HEK293 (cell line): ENCODE data around the gene SERGEF.

Experiments
- CTCF ChIA-PET: fragments of 350-600 bp; formaldehyde crosslinking; extraction: SDS; loops from one replicate; lab custom pipeline; 2021; ENCODE audit warnings: antibody characterized with exemption; lab: Yijun Ruan, JAX
- POLR2A ChIA-PET: fragments of 300-600 bp; formaldehyde crosslinking; extraction: SDS; loops from one replicate; lab custom pipeline; 2020; ENCODE audit warnings: antibody characterized with exemption, inconsistent platforms; lab: Yijun Ruan, JAX
- H3K27ac ChIP-seq: fragments of 200-500 bp; sonication (Bioruptor generic); 2 replicates; pipeline ENCODE4 v1.5.1; 2014; ENCODE audit warnings: low read depth, low read length, control low read depth, inconsistent platforms; ENCODE audit errors: extremely low read depth
- H3K36me3 ChIP-seq, 2 experiments: fragments of 200-500 bp in 1 of 2; sonication (Bioruptor generic) in 1 of 2; 1 replicate in 1 of 2; 2 replicates in 1 of 2; pipeline ENCODE4 v1.5.1; 2014 to 2017; ENCODE audit warnings: inconsistent platforms in 2 of 2, low read length in 2 of 2; ENCODE audit not compliant: control insufficient read depth in 2 of 2, insufficient read depth in 1 of 2
- H3K4me1 ChIP-seq: fragments of 200-500 bp; sonication (Bioruptor generic); 2 replicates; pipeline ENCODE4 v1.5.1; 2014; ENCODE audit warnings: mild to moderate bottlenecking, low read length, inconsistent platforms; ENCODE audit not compliant: control insufficient read depth, insufficient read depth
- H3K4me3 ChIP-seq: 2 replicates; pipeline ENCODE4 v1.5.1; 2011; ENCODE audit warnings: low read depth, mild to moderate bottlenecking, control low read depth, low read length, moderate library complexity
- H3K9me3 ChIP-seq: fragments of 200-500 bp; sonication (Bioruptor generic); 2 replicates; pipeline ENCODE4 v1.5.1; 2014; ENCODE audit warnings: low read depth, low read length, inconsistent platforms; ENCODE audit not compliant: control insufficient read depth, insufficient read depth
- AEBP2 ChIP-seq: fragments of 450-650 bp; formaldehyde crosslinking; IDR thresholded peaks from 2 replicates; pipeline ENCODE4 v1.5.1; 2016; ENCODE audit warnings: missing biosample characterization, missing genetic modification characterization, borderline replicate concordance
- GFI1B ChIP-seq: fragments of 450-650 bp; formaldehyde crosslinking; IDR thresholded peaks from 2 replicates; pipeline ENCODE4 v1.5.1; 2016; ENCODE audit warnings: missing biosample characterization, missing genetic modification characterization
- GLI2 ChIP-seq: fragments of 450-650 bp; formaldehyde crosslinking; IDR thresholded peaks from 2 replicates; pipeline ENCODE4; 2017; ENCODE audit warnings: missing biosample characterization, missing genetic modification characterization, low read depth, borderline replicate concordance
- KLF8 ChIP-seq: fragments of 450-650 bp; formaldehyde crosslinking; IDR thresholded peaks from 2 replicates; pipeline ENCODE4 v1.5.1; 2016; ENCODE audit warnings: missing biosample characterization, missing genetic modification characterization
- OSR2 ChIP-seq: fragments of 450-650 bp; formaldehyde crosslinking; IDR thresholded peaks from 2 replicates; pipeline ENCODE4 v1.5.1; 2016; ENCODE audit warnings: missing biosample characterization, missing genetic modification characterization
- SP2 ChIP-seq: fragments of 450-650 bp; formaldehyde crosslinking; IDR thresholded peaks from 2 replicates; pipeline ENCODE4 v1.5.1; 2016; ENCODE audit warnings: missing biosample characterization, missing genetic modification characterization
- YY2 ChIP-seq: fragments of 450-650 bp; formaldehyde crosslinking; IDR thresholded peaks from 2 replicates; pipeline ENCODE4 v1.5.1; 2016; ENCODE audit warnings: missing biosample characterization, missing genetic modification characterization
- ZFHX2 ChIP-seq: fragments of 450-650 bp; formaldehyde crosslinking; conservative IDR thresholded peaks from 2 replicates; pipeline ENCODE4 v1.5.1; 2016; ENCODE audit warnings: missing biosample characterization, missing genetic modification characterization
- ZNF138 ChIP-seq: fragments of 450-650 bp; formaldehyde crosslinking; IDR thresholded peaks from 2 replicates; pipeline ENCODE4 v1.5.1; 2016; ENCODE audit warnings: missing biosample characterization, missing genetic modification characterization, borderline replicate concordance
- ZNF18 ChIP-seq: fragments of 450-650 bp; formaldehyde crosslinking; IDR thresholded peaks from 2 replicates; pipeline ENCODE4 v1.5.1; 2016; ENCODE audit warnings: missing biosample characterization, missing genetic modification characterization
- ZNF37A ChIP-seq: fragments of 450-650 bp; IDR thresholded peaks from 2 replicates; pipeline ENCODE4 v1.5.1; 2018; ENCODE audit warnings: missing biosample characterization, missing genetic modification characterization
- ZNF529 ChIP-seq: fragments of 450-650 bp; formaldehyde crosslinking; IDR thresholded peaks from 2 replicates; pipeline ENCODE4 v1.5.1; 2017; ENCODE audit warnings: missing genetic modification characterization, missing biosample characterization; ENCODE audit not compliant: insufficient replicate concordance
- ZNF530 ChIP-seq: fragments of 450-650 bp; formaldehyde crosslinking; IDR thresholded peaks from 2 replicates; pipeline ENCODE4 v1.5.1; 2016; ENCODE audit warnings: low read depth, missing biosample characterization, missing genetic modification characterization
- ZNF600 ChIP-seq: fragments of 450-650 bp; formaldehyde crosslinking; IDR thresholded peaks from 2 replicates; pipeline ENCODE4 v1.5.1; 2016; ENCODE audit warnings: missing biosample characterization, missing genetic modification characterization
- ZNF701 ChIP-seq: fragments of 450-650 bp; formaldehyde crosslinking; IDR thresholded peaks from 2 replicates; pipeline ENCODE4 v1.5.1; 2016; ENCODE audit warnings: missing biosample characterization, missing genetic modification characterization
- ZNF707 ChIP-seq: fragments of 450-650 bp; formaldehyde crosslinking; IDR thresholded peaks from 2 replicates; pipeline ENCODE4 v1.5.1; 2016; ENCODE audit warnings: missing biosample characterization, missing genetic modification characterization
- ZNF785 ChIP-seq: fragments of 450-650 bp; formaldehyde crosslinking; IDR thresholded peaks from 2 replicates; pipeline ENCODE4 v1.5.1; 2016; ENCODE audit warnings: missing biosample characterization, missing genetic modification characterization
- ZNF791 ChIP-seq: fragments of 450-650 bp; formaldehyde crosslinking; IDR thresholded peaks from 2 replicates; pipeline ENCODE4 v1.5.1; 2016; ENCODE audit warnings: missing biosample characterization, missing genetic modification characterization
- ZNF830 ChIP-seq: fragments of 450-650 bp; IDR thresholded peaks from 2 replicates; pipeline ENCODE4 v1.5.0; 2018; ENCODE audit warnings: missing biosample characterization, missing genetic modification characterization, low read depth, mild to moderate bottlenecking, moderate library complexity
- TF ChIP-seq, protein P1 (sequence below): fragments of 450-650 bp; formaldehyde crosslinking; IDR thresholded peaks from 2 replicates; pipeline ENCODE4 v1.5.1; 2016; ENCODE audit warnings: missing biosample characterization, missing genetic modification characterization
- TF ChIP-seq, protein P2 (sequence below): fragments of 450-650 bp; formaldehyde crosslinking; conservative IDR thresholded peaks from 2 replicates; pipeline ENCODE4 v1.5.1; 2016; ENCODE audit warnings: low read depth, missing biosample characterization, missing genetic modification characterization

The SERGEF gene

DNA sequence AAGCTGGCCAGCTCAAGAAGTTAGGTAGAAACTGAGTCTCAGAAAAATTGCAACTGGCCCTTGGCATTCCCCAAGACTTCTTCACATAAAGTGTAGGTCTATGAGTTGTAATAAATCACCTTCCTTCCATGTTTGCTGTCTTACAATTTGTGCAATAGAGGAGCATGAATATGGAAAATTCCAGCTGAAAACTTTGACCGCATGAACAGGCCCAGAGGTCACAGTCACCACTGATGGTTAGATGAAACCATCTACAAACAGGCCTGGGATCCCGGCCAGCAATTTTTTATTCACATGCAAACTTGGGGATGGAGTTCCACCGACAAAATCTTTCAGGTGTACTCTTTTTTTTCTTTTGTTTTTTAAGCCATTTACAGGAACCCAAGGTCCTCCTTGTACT, 88.1 kb downstream of the SERGEF start (continued):
- TF ChIP-seq AEBP2 (tag by site-specific recombination) (no peak), ZNF529 (tag by site-specific recombination) (no peak), ZNF707 (no peak), ZNF830 (tag by site-specific recombination) (no peak), KLF8 (tag by site-specific recombination) (no peak), GLI2 (tag by site-specific recombination) (no peak), ZNF18 (tag by site-specific recombination) (no peak), OSR2 (no peak)
- TF ChIP-seq, protein P1, sequence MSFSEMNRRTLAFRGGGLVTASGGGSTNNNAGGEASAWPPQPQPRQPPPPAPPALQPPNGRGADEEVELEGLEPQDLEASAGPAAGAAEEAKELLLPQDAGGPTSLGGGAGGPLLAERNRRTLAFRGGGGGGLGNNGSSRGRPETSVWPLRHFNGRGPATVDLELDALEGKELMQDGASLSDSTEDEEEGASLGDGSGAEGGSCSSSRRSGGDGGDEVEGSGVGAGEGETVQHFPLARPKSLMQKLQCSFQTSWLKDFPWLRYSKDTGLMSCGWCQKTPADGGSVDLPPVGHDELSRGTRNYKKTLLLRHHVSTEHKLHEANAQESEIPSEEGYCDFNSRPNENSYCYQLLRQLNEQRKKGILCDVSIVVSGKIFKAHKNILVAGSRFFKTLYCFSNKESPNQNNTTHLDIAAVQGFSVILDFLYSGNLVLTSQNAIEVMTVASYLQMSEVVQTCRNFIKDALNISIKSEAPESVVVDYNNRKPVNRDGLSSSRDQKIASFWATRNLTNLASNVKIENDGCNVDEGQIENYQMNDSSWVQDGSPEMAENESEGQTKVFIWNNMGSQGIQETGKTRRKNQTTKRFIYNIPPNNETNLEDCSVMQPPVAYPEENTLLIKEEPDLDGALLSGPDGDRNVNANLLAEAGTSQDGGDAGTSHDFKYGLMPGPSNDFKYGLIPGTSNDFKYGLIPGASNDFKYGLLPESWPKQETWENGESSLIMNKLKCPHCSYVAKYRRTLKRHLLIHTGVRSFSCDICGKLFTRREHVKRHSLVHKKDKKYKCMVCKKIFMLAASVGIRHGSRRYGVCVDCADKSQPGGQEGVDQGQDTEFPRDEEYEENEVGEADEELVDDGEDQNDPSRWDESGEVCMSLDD (tag by site-specific recombination) = no peak
- TF ChIP-seq, protein P2, sequence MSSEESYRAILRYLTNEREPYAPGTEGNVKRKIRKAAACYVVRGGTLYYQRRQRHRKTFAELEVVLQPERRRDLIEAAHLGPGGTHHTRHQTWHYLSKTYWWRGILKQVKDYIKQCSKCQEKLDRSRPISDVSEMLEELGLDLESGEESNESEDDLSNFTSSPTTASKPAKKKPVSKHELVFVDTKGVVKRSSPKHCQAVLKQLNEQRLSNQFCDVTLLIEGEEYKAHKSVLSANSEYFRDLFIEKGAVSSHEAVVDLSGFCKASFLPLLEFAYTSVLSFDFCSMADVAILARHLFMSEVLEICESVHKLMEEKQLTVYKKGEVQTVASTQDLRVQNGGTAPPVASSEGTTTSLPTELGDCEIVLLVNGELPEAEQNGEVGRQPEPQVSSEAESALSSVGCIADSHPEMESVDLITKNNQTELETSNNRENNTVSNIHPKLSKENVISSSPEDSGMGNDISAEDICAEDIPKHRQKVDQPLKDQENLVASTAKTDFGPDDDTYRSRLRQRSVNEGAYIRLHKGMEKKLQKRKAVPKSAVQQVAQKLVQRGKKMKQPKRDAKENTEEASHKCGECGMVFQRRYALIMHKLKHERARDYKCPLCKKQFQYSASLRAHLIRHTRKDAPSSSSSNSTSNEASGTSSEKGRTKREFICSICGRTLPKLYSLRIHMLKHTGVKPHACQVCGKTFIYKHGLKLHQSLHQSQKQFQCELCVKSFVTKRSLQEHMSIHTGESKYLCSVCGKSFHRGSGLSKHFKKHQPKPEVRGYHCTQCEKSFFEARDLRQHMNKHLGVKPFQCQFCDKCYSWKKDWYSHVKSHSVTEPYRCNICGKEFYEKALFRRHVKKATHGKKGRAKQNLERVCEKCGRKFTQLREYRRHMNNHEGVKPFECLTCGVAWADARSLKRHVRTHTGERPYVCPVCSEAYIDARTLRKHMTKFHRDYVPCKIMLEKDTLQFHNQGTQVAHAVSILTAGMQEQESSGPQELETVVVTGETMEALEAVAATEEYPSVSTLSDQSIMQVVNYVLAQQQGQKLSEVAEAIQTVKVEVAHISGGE (tag by site-specific recombination) = no peak
- TF ChIP-seq, all 188 proteins: peak for 0

DNA sequence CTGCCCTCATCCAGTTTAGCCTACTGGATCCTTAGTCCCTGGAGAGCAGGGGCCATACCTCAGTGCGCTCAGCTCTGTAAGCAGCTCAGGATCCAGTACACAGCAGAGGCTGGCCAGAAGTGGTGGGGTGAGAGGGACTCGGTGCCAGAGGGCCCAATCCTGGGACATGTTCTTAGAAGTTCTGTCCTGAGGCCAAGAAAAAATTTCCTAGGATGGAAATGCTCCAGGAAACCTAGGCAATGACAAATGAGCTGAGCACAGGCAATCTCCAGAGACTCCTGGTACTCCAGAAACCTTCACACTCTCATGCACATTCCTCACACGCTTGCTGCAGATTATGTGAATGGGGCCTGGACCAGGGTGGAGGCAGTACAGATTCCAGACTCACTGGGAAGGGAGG, 89.6 kb downstream of the SERGEF start:
- ChIA-PET CTCF (interaction anchor here (1.0 to 1.2 kb wide), 2 partner anchors 9 to 192 kb away, joined by 3 to 4 read pairs; no protein-coding TSS in a partner anchor), POLR2A (no interaction called here)
- Histone ChIP-seq H3K4me3 (no peak overlapping the region), H3K27ac (no peak overlapping the region), H3K4me1 (no peaks in the 10 kb centered on the region), H3K36me3 (peaks cover 0 to 24% of the 10 kb centered on the region in 2 experiments; a peak in 1 of 3 replicates), H3K9me3 (no peaks in the 10 kb centered on the region)
- TF ChIP-seq YY2 (tag by site-specific recombination) = no peak

GRCh38 chr11:17922416-17922788, 90.4 kb downstream of the SERGEF start:
- CTCF ChIA-PET = interaction anchor here (1.0 kb wide), 1 partner anchor 10 kb away, joined by 3 read pairs; no protein-coding TSS in a partner anchor
- Histone ChIP-seq H3K9me3 (no peaks in the 10 kb centered on the region), H3K27ac (no peak overlapping the region), H3K4me1 (no peaks in the 10 kb centered on the region), H3K4me3 (no peak overlapping the region), H3K36me3 (peaks cover 0 to 32% of the 10 kb centered on the region in 2 experiments; a peak in 1 of 3 replicates)
- POLR2A ChIA-PET = no interaction called here
- TF ChIP-seq ZNF791 (tag by site-specific recombination) = no peak
- TF ChIP-seq ZNF600 (tag by site-specific recombination) = no peak
- no peak for TF ChIP-seq ZNF37A
- no peak for TF ChIP-seq GFI1B
- TF ChIP-seq ZNF530 (tag by site-specific recombination) = no peak
- TF ChIP-seq, protein P2 (tag by site-specific recombination) = no peak
- no peak for TF ChIP-seq SP2
- no peak for TF ChIP-seq ZFHX2 (tag by site-specific recombination)
- TF ChIP-seq ZNF701 = no peak
- TF ChIP-seq ZNF138 (tag by site-specific recombination) = no peak
- no peak for TF ChIP-seq ZNF785 (tag by site-specific recombination)
